AG04450 (cell line): Measurements from ENCODE around the gene OXSR1. TPM values are rescaled to one million over a fixed set of nuclear protein-coding genes. Genes with fewer than 3 reads are reported as not detected.
A peak's percentile ranks its signal among the peaks of the same experiment; 100 is the strongest.

Experiments
- CTCF ChIA-PET: fragments of 300-600, 350-600 bp; formaldehyde crosslinking; extraction: SDS; loops from one replicate; lab custom pipeline; 2022; ENCODE audit warnings: antibody characterized with exemption, inconsistent platforms; lab: Charles Lee
- POLR2A ChIA-PET: fragments of 350-600 bp; formaldehyde crosslinking; extraction: SDS; loops from one replicate; lab custom pipeline; 2021; ENCODE audit warnings: antibody characterized with exemption, inconsistent platforms; lab: Yijun Ruan, JAX
- DNase-seq: peaks from one replicate; pipeline ENCODE4 v3.0.0-alpha.2; 2011; ENCODE audit warnings: low read depth, low spot score
- H3K27ac ChIP-seq: one replicate; pipeline ENCODE4 v1.5.1; 2012; ENCODE audit warnings: low read depth, low read length, control low read depth
- H3K27me3 ChIP-seq: one replicate; pipeline ENCODE4 v1.6.0; 2012; ENCODE audit warnings: low read length; ENCODE audit not compliant: control insufficient read depth, insufficient read depth
- H3K4me3 ChIP-seq: 2 replicates; pipeline ENCODE4 v1.5.1; 2011; ENCODE audit warnings: mild to moderate bottlenecking, low read depth, low read length, control low read depth
- H3K9me3 ChIP-seq: 2 replicates; pipeline ENCODE4 v1.5.1; 2012; ENCODE audit warnings: low read length; ENCODE audit not compliant: control insufficient read depth, insufficient read depth
- polyA plus RNA-seq: library from polyadenylated mRNA; depleted of rRNA; stranded (reverse); fragments of >200 nt; gene quantifications from 2 replicates; pipeline ENCODE4 v1.2.3, GENCODE V29; 2011
- TF ChIP-seq, protein P1 (sequence below): IDR thresholded peaks from 2 replicates; pipeline ENCODE4 v1.5.1; 2011; ENCODE audit warnings: low read depth, low read length, control low read depth, inconsistent platforms

Gene OXSR1
- polyA plus RNA-seq, 1 experiment, result 42.3 TPM

DNA sequence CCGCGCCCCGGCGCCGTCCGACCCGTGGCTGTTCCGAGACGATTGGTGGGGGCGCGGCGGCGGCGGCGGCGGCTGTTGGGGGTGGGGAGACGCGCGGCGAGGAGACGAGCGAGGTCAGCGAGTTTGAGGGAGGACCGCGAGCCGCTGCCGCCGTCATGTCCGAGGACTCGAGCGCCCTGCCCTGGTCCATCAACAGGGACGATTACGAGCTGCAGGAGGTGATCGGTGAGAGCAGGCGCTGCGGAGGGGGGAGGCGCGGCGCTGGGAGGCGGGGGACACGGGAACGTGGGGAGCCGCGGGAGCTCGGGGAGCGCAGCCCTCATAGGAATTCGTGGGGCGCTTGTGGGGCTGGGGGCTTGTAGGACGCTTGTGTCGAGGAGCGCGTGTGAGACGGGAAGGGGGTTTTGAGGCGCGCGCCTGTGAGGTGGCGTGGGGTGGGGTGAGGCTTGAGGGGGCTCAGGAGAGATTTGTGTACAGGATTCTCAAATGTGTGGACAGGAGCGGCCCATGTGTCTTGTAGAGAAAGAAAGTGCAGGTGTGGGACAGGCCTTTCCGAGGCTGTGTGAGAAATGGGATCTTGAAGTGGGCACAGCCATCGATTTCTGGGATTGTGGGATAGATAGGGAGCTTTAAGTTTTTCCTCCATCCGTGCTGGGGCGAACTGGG is 518 bp downstream of the OXSR1 start:
- ChIA-PET CTCF (interaction anchor here (1.2 kb wide), 1 partner anchor 355 kb away, joined by 3 read pairs; no protein-coding TSS in a partner anchor), POLR2A (interaction anchor here (1.1 to 3.8 kb wide), 3 partner anchors 24 to 492 kb away, joined by 3 to 27 read pairs (median 7); partner anchors contain the start of gene ACAA1)
- TF ChIP-seq, protein P1, sequence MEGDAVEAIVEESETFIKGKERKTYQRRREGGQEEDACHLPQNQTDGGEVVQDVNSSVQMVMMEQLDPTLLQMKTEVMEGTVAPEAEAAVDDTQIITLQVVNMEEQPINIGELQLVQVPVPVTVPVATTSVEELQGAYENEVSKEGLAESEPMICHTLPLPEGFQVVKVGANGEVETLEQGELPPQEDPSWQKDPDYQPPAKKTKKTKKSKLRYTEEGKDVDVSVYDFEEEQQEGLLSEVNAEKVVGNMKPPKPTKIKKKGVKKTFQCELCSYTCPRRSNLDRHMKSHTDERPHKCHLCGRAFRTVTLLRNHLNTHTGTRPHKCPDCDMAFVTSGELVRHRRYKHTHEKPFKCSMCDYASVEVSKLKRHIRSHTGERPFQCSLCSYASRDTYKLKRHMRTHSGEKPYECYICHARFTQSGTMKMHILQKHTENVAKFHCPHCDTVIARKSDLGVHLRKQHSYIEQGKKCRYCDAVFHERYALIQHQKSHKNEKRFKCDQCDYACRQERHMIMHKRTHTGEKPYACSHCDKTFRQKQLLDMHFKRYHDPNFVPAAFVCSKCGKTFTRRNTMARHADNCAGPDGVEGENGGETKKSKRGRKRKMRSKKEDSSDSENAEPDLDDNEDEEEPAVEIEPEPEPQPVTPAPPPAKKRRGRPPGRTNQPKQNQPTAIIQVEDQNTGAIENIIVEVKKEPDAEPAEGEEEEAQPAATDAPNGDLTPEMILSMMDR, result no peak
- Histone ChIP-seq H3K27ac (peak overlapping the region; percentile 89), H3K27me3 (no peaks in the 10 kb centered on the region), H3K4me3 (peak overlapping the region; percentile 87), H3K9me3 (no peaks in the 10 kb centered on the region; the same call in 1 of the 2 replicates)
- DNase-seq, result no peak

DNA sequence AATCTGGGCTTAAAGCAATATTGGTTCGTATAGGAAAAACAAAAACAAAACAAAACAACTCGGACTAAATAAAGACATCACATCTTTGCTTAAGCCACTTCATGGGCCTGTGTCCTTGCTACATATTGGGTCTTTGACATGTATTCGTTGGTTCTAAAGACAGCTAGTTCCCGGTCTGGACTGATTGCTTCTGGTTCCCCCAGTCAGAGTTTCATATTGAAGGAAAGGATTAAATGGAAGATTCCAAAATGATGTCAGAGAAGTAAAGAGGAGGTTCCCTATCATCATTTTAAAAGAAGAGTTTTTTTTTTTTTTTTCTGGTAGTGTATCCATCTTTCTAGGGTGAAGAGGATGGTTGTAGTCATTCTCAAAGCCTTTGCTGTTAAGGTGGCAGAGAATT is 2.3 kb downstream of the OXSR1 start:
- Histone ChIP-seq H3K27ac (peak overlapping the region; percentile 23), H3K9me3 (no peaks in the 10 kb centered on the region; the same call in 1 of the 2 replicates), H3K4me3 (no peak overlapping the region; the same call in 1 of the 2 replicates), H3K27me3 (no peaks in the 10 kb centered on the region)
- TF ChIP-seq, protein P1, result no peak
- CTCF ChIA-PET, result no interaction called here
- POLR2A ChIA-PET, result interaction anchor here (3.8 kb wide), 1 partner anchor 31 kb away, joined by 27 read pairs; the partner anchor contains the start of gene ACAA1
- DNase-seq, result no peak

DNA sequence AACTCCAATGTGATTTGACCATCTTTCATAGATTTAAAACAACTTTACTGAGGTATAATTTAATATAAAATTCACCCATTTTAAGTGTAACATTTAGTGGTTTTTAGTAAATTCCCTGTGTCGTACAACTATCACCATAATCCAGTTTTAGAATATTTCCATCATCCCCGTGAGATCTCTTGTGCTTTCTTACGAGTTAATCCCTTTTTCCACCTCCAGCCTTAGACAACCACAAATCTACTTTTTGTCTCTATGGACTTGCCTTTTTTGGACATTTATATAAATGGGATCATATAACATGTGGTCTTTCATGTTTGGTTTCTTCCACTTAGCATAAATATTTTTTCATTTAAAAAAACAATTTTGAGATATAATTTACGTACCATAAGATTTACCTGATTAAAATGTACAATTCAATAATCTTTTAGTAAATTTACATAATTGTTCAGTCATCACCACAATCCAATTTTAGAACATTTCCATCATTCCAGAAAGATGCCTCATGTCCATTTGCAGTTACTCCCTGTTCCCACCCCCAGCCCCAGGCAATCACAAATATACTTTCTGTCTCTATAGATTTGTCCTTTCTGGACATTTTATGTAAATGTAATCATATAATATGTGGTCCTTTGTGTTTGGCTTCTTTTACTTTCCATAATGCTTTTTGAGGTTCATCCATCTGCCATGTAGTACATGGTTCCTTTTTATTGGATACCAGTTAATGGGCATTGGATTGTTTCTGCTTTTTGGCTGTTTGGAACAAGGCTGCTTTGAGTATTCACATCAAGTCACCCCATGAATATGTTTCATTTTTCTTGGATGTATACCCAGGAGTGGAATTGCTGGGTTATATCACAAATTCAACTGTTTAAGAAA is 3.1 kb downstream of the OXSR1 start:
- Histone ChIP-seq H3K27me3 (no peaks in the 10 kb centered on the region), H3K9me3 (no peaks in the 10 kb centered on the region; the same call in 1 of the 2 replicates), H3K4me3 (peak overlapping the region; percentile 10; the same call in 1 of the 2 replicates), H3K27ac (peak overlapping the region; percentile 42)
- no peak for DNase-seq
- TF ChIP-seq, protein P1, result no peak
- POLR2A ChIA-PET, result no interaction called here
- CTCF ChIA-PET, result no interaction called here

DNA sequence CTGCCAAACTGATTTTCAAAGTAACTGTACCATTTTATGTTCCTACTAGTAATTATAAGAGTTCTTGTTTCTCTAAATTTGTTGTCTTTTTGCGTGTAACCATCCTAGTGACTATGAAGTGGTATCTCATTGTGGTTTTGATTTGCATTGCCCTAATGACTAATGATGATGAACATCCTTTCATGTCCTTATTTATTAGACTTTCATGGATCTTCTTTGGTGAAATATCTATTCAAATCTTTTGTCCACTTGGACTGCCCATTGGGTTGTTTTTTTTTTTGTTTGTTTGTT is 3.6 kb downstream of the OXSR1 start:
- Histone ChIP-seq H3K27ac (no peak overlapping the region), H3K4me3 (no peak overlapping the region), H3K27me3 (no peaks in the 10 kb centered on the region), H3K9me3 (no peaks in the 10 kb centered on the region; the same call in 1 of the 2 replicates)
- no peak for DNase-seq
- TF ChIP-seq, protein P1, result no peak
- ChIA-PET CTCF (no interaction called here), POLR2A (no interaction called here)

DNA sequence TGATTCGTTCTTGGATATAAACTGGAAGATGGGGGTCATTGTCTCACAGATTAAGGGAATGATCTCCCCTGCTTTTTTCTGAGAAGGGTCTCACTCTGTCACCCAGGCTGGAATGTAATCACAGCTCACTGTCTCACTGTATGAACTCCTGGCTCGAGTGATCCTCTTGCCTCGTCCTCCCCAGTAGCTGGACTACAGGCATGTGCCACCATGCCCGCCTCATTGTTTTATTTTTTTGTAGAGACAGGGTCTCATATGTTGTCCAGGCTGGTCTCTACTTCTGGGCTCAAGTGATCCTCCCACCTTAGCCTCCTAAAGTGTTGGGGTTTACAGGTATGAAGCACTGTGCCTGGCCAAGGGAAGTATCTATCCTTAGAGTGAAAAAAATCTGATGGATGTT is 5.4 kb downstream of the OXSR1 start:
- ChIA-PET POLR2A (no interaction called here), CTCF (no interaction called here)
- Histone ChIP-seq H3K27ac (no peak overlapping the region), H3K9me3 (no peaks in the 10 kb centered on the region; the same call in 1 of the 2 replicates), H3K27me3 (no peaks in the 10 kb centered on the region), H3K4me3 (no peak overlapping the region)
- TF ChIP-seq, protein P1, result no peak
- DNase-seq, result no peak
